ENCODE data around the gene ATG2B.

ATG2B gene

GRCh38 chr14:96270565-96271420, 92.3 kb downstream of the ATG2B start:
- no peak for DNase-seq

GRCh38 chr14:96269359-96269710, 93.8 kb downstream of the ATG2B start:
- DNase-seq, result no peak

DNA sequence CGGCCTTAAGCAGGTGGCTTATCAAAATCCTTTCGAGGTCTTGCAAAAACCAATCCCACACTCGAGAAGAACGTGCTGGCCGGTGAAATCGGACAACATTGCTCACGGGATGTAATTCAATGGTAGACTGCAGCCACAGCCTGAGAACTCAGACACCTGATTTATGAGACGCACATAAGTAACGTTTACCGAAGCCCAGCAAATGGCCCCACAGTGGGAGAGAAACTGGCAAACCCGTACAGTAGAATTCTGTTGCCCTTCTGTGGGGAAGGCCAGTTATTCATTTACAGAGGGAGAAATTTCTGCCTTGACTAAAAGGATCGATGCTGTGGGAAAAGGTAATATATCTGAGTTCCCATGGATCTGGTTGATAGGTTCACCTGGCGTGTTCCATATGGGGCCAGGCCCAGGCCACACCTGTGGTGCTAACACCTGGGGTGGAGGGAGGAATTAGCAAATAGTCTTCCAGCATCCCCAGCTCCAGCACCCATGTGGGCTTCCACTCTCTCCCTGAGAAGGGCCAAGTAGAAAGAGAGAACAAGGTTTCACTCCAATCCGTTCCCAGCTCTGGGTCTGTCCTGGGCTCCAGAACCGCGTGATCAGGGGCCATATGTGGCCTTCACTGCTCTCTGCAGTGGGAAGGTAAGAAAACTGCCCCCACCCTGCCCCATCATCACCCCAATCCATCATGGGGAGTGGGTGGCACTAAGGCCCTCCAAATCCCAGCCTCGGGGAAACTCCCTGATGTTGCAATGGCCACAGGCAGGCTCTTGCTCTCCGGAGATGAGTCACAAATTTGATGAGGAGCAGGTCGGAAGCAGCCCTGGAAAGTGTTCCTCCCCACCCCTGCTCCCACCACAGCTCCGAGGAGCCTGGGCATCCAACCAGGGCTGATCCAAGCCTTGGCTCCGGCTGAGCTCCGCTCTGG, 94.4 kb downstream of the ATG2B start:
- no peak for DNase-seq

DNA sequence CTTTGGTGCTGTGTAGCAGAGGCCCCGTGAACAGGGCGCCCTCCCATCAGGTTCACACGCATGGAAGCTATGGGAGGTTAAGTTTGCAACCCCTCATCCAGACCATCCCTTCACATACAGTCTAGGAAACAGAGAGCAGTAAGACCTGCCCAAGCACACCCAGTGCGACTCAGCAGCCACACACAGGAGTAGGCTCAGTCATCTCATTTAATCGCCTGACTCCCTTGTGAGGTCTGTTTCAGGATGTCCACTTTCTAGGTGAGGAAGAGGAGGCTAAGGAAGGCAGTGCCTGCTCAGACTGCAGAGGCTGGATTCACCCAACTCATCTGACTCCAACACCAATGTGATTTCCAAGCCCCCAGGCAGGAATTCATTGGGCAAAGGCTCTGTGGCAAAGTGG, 95.2 kb downstream of the ATG2B start:
- DNase-seq, result no peak

GRCh38 chr14:96267336-96267735, 95.8 kb downstream of the ATG2B start:
- no peak for DNase-seq

GRCh38 chr14:96265383-96266095, 97.6 kb downstream of the ATG2B start:
- no peak for DNase-seq

GRCh38 chr14:96264853-96265252, 98.3 kb downstream of the ATG2B start:
- DNase-seq, result no peak

GRCh38 chr14:96264200-96264553, 99.0 kb downstream of the ATG2B start:
- DNase-seq, result no peak

GRCh38 chr14:96263347-96264199, 99.6 kb downstream of the ATG2B start:
- peak; percentile 40 for DNase-seq

GRCh38 chr14:96261772-96262655, 101.1 kb downstream of the ATG2B start:
- DNase-seq, result no peak

DNA sequence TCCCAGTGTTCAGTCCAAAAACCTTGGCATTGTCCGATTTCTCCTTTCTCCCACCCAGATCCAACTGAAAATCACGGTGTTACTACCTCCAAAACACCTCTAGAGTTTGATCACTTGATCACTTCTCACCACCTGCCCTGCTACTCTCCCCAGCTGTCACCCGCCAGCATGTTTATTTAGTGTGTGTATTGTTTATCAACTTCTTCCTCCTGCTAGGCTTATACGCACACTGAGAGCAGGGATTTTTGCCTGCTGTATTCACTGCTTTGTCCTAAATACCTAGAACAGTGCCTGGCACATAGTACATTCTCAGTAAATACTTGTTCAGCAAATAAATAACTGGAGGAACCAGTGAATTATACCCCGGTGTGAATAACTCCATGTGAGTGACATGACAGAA, 102.1 kb downstream of the ATG2B start:
- DNase-seq, result no peak

DNA sequence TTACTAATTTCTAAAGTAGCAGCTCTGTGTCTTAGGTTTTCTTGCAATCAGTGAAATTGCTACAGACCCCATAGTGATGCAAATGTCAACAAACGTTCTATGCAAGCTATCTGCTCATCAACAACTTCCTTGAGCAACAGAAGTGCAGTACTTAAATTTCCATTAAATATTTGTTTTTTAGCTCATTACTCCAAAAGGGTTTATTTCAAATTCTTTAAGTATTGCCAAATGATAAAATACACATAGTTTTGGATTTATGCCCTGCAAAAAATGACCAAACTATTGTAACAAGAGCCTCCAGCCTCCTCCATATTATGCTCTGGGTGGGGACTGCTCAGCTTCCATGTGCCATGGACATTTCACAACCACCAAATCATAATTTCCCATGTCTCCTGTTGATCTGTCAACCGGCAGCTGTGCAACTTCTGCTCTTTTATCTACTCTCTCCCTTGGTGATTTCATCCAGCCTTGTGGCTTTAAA, 102.8 kb downstream of the ATG2B start:
- DNase-seq, result no peak

DNA sequence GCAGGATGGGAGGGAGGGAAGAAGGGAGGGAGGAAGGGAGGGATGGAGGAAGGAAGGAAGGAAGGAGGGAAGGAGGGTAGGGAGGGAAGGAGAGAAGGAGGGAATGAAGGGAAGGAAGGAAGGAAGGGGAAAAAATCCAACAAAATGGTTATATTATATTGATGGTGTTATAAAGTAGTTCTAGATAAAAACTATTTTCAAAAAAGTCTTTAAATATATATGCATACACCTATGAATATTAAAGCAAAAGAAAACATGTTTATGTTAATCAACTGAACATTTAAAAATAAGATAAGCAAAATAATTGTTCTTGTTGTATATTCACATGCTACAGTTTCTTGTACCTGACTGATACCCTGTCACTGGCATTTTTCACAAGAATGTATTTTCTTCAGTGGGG, 105.2 kb downstream of the ATG2B start:
- no peak for DNase-seq

GRCh38 chr14:96257056-96257455, 106.1 kb downstream of the ATG2B start:
- no peak for DNase-seq

GRCh38 chr14:96256407-96256806, 106.7 kb downstream of the ATG2B start:
- no peak for DNase-seq

DNA sequence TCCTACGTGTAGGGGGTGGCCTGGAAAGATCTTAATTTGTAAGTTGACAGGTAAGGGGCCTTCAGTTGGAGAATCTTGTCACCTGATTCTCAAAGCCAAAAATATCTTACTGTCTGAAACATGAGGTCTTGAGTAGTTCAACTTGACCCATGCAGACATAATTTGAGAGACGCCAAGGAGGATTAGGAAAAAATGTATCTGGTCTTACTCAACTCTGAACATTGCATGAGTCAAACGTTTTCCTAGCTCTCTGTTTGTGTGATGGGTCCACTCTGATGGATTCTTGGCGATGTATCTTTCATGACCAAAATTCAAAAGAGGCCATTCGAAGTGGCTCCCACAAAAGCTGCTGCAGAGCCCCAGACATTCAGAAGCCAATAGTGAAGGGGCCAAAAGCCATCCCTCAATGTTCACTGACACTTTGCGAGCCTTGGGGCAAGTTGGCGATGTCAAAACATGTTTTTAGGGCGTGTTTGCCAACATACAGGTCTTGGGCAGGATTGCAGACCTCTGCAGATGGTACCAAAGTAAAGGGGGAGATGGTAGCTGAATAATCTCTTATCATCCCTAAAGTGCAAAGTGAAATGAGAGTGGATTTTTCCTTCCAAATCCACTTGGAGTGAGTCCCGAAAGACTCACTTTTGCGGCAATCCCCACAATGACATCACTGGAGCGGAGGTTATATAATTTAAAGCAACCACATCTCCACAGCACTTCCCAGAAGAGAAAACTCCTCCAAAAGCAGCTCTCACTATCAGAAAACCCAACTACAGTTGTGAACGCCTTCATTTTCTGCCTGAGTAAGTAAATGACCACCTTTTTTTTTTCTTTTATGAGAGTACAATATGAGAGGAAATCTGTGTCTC, 107.4 kb downstream of the ATG2B start, which contains the start of gene BDKRB1:
Gene BDKRB1 (plus strand): TSS at position 710 of the 866 bp plus-strand sequence. CDS start 7,473 bp downstream, outside the sequence.
- no peak for DNase-seq

DNA sequence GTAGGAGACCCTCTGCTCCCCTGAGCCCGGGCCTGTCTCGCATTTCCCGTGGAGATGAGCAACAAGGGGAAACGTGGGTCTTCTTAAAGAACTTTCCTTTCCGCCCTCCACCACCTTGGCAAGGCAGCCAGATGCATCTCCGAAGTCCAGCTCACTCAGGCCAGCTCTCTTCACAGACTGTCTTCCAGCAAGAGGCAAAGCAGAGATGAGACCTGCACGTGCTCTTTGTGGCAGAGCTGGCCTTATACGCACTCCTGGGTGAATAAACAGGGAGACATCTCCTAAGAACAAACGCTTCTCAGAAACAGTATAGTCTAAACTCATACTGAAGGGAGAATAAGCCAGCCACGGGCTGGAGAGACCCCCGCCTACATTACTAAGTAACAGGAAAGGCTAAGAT, 108.5 kb downstream of the ATG2B start:
- no peak for DNase-seq

DNA sequence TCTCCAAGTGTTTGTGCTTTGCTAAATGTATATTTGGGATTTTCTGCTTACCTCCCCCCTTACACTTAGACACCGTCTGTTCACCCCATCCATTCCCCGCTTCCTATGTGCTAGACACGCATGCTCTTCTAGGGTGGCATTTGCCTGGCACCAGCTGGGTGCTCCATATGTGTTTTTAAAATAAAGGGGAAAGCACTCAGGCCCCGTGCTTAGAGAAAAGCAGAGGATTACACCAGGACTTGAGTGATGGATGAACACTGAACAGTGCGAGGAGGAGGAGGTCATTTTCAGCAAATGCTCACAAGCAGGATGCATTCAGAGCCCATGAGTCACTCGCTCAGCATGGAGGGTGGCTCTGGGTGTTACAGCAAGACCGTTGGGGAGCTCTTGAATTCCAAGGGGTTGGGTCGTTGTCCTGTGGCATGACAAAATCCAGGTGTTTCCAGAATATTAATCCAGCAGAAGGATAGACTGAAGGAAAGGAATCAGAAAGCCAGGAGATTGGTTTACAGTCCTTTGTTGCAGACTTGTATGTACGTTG, 110.1 kb downstream of the ATG2B start:
- no peak for DNase-seq

- DNase-seq, result peak; percentile 44
Observed at GRCh38 chr14:96252323-96252998, 110.7 kb downstream of the ATG2B start.
